ENCODE measurements around the gene GOLPH3. TPM values are rescaled to one million over a fixed set of nuclear protein-coding genes. Genes with fewer than 3 reads are reported as not detected.

The GOLPH3 gene
- total and polyA plus RNA-seq, 2 experiments from 2014 or later, result 75.1 to 79.6 TPM

GRCh38 chr5:32197032-32197431 is 22.9 kb upstream of the GOLPH3 start:
- Histone ChIP-seq H3K4me3 (no peak overlapping the region), H3K4me1 (ENCODE audit: low read depth) (no peaks in the 10 kb centered on the region), H3K27me3 (no peaks in the 10 kb centered on the region), H3K9me3 (ENCODE audit: low read depth) (no peaks in the 10 kb centered on the region), H3K27ac (no peak overlapping the region), H3K36me3 (no peaks in the 10 kb centered on the region)
- no peak for TF ChIP-seq CTCF (IDR thresholded peaks at IDR 0.05; ENCODE audit: low read depth, low read length)
- no peak for DNase-seq (ENCODE audit: low read depth in 1 of 2, low spot score in 1 of 2)

GRCh38 chr5:32195265-32195664 is 21.1 kb upstream of the GOLPH3 start:
- no peaks in the 10 kb centered on the region for H3K4me1 ChIP-seq (ENCODE audit: low read depth)
- H3K27ac ChIP-seq, result no peak overlapping the region
- no peaks in the 10 kb centered on the region for H3K9me3 ChIP-seq (ENCODE audit: low read depth)
- DNase-seq (ENCODE audit: low read depth in 1 of 2, low spot score in 1 of 2), result no peak
- H3K4me3 ChIP-seq, result no peak overlapping the region
- TF ChIP-seq CTCF (IDR thresholded peaks at IDR 0.05; ENCODE audit: low read depth, low read length), result no peak
- no peaks in the 10 kb centered on the region for H3K36me3 ChIP-seq
- no peaks in the 10 kb centered on the region for H3K27me3 ChIP-seq

DNA sequence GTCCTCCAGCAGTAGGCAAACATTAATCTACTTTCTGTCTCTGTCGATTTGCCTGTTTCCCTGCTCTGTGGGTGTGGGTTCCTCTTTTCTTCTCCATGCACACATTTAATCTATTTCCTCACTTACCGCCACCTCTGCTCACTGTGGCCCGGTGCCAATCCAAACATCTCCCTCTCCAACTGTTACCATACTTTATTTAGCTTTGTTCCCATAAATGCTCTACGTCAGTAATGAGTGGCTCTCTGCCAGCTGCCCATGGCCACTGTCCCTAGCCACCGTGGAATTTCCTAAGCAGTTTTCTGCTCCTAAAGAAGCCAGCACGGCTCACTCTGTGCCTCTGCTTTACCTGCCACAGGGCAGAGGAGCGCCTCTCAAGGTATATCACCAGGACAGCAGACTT is 19.5 kb upstream of the GOLPH3 start:
- no peak overlapping the region for H3K27ac ChIP-seq
- no peaks in the 10 kb centered on the region for H3K9me3 ChIP-seq (ENCODE audit: low read depth)
- H3K27me3 ChIP-seq, result no peaks in the 10 kb centered on the region
- H3K4me1 ChIP-seq (ENCODE audit: low read depth), result no peaks in the 10 kb centered on the region
- H3K4me3 ChIP-seq, result no peak overlapping the region
- TF ChIP-seq CTCF (IDR thresholded peaks at IDR 0.05; ENCODE audit: low read depth, low read length), result no peak
- no peaks in the 10 kb centered on the region for H3K36me3 ChIP-seq
- DNase-seq (ENCODE audit: low read depth in 1 of 2, low spot score in 1 of 2), result peak in 1 of 2 donors; percentile 95

DNA sequence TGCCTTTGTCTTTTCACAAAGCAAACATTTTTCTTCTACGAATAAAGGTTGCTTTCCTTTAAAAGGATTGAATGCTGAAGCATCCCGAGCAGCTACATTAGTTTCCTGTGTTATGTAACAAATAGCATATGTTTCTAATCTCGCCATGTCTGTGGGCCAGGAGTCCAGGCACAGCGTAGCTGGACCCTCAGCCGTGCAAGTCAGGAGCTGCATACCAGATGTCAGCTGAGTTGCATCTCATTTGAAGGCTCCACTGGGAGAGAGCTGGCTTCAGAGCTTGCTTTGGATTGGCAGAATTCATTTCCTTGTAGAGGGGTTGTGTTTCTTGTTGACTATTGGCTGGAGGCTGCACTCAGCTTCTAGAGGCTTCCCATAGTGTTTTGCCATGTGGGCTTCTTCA is 16.0 kb upstream of the GOLPH3 start:
- Histone ChIP-seq H3K4me3 (no peak overlapping the region), H3K4me1 (ENCODE audit: low read depth) (no peaks in the 10 kb centered on the region), H3K9me3 (ENCODE audit: low read depth) (peaks cover 2% of the 10 kb centered on the region), H3K36me3 (no peaks in the 10 kb centered on the region), H3K27me3 (no peaks in the 10 kb centered on the region), H3K27ac (no peak overlapping the region)
- DNase-seq (ENCODE audit: low read depth in 1 of 2, low spot score in 1 of 2), result peak in 1 of 2 donors; percentile 98
- no peak for TF ChIP-seq CTCF (IDR thresholded peaks at IDR 0.05; ENCODE audit: low read depth, low read length)

DNA sequence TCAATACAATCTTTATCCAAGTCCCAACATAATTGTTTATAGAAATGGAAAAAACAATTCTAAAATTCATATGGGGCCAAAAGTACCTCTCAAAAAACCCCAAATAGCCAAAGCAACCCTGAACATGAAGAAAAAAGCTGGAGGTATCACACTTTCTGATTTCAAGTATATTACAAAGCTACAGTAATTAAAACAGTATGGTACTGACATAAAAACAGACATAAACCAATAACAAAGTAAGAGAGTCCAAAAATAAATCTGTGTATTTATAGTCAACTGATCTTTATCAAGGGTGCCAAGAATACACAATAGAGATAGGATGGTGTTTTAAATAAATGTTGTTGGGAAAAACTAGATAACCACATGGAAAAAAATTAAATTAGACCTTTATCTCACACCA is 13.6 kb upstream of the GOLPH3 start:
- no peak for DNase-seq (ENCODE audit: low read depth in 1 of 2, low spot score in 1 of 2)
- Histone ChIP-seq H3K27me3 (no peaks in the 10 kb centered on the region), H3K9me3 (ENCODE audit: low read depth) (peaks cover 2% of the 10 kb centered on the region), H3K27ac (no peak overlapping the region), H3K4me3 (no peak overlapping the region), H3K4me1 (ENCODE audit: low read depth) (no peaks in the 10 kb centered on the region), H3K36me3 (no peaks in the 10 kb centered on the region)
- TF ChIP-seq CTCF (IDR thresholded peaks at IDR 0.05; ENCODE audit: low read depth, low read length), result no peak

All from cardiac muscle cell (in vitro differentiated cells and primary cell).